ENCODE results near the gene GATA5. TPM values are rescaled to one million over a fixed set of nuclear protein-coding genes. Genes with fewer than 3 reads are reported as not detected.

Gene GATA5
- total RNA-seq, result not detected

- ChIA-PET CTCF (interaction anchor here (1.5 kb wide), 1 partner anchor 129 kb away, joined by 3 read pairs; no protein-coding TSS in a partner anchor), POLR2A (no interaction called here)
Observed at GRCh38 chr20:62475772-62476055, at the start of gene GATA5. Gene GATA5, minus strand, starts transcription at chr20:62475995. Its CDS starts 474 bp downstream, at chr20:62475521.

- ChIA-PET CTCF (no interaction called here), POLR2A (no interaction called here)
Observed at GRCh38 chr20:62525014-62525413, 49.2 kb upstream of the GATA5 start.

GRCh38 chr20:62524505-62524911 is 48.7 kb upstream of the GATA5 start:
- ChIA-PET POLR2A (no interaction called here), CTCF (no interaction called here)

- ChIA-PET POLR2A (no interaction called here), CTCF (no interaction called here)
Observed at GRCh38 chr20:62523473-62524203, 47.8 kb upstream of the GATA5 start.

- POLR2A ChIA-PET, result no interaction called here
- CTCF ChIA-PET, result interaction anchor here (1.6 kb wide), 1 partner anchor 23 kb away, joined by 6 read pairs; no protein-coding TSS in a partner anchor
Observed at GRCh38 chr20:62522748-62523396, 47.1 kb upstream of the GATA5 start.

- CTCF ChIA-PET, result no interaction called here
- POLR2A ChIA-PET, result no interaction called here
Observed at GRCh38 chr20:62519826-62520225, 44.0 kb upstream of the GATA5 start.

GRCh38 chr20:62518911-62519310 is 43.1 kb upstream of the GATA5 start:
- CTCF ChIA-PET, result no interaction called here
- POLR2A ChIA-PET, result no interaction called here

GRCh38 chr20:62517901-62518610 is 42.3 kb upstream of the GATA5 start:
- POLR2A ChIA-PET, result no interaction called here
- CTCF ChIA-PET, result no interaction called here

- CTCF ChIA-PET, result no interaction called here
- POLR2A ChIA-PET, result no interaction called here
Observed at GRCh38 chr20:62517168-62517567, 41.4 kb upstream of the GATA5 start.

- CTCF ChIA-PET, result no interaction called here
- POLR2A ChIA-PET, result no interaction called here
Observed at GRCh38 chr20:62516338-62516737, 40.5 kb upstream of the GATA5 start.

- ChIA-PET POLR2A (no interaction called here), CTCF (no interaction called here)
Observed at GRCh38 chr20:62515826-62516225, 40.0 kb upstream of the GATA5 start.

GRCh38 chr20:62515280-62515679 is 39.5 kb upstream of the GATA5 start:
- ChIA-PET CTCF (no interaction called here), POLR2A (no interaction called here)

- ChIA-PET POLR2A (no interaction called here), CTCF (no interaction called here)
Observed at GRCh38 chr20:62513991-62514390, 38.2 kb upstream of the GATA5 start.

- ChIA-PET POLR2A (no interaction called here), CTCF (interaction anchor here (0.7 to 1.1 kb wide), 2 partner anchors 102 to 297 kb away, joined by 3 to 4 read pairs; no protein-coding TSS in a partner anchor)
Observed at GRCh38 chr20:62511915-62512610, 36.3 kb upstream of the GATA5 start.

GRCh38 chr20:62511300-62511914 is 35.6 kb upstream of the GATA5 start:
- CTCF ChIA-PET, result no interaction called here
- POLR2A ChIA-PET, result no interaction called here

- POLR2A ChIA-PET, result no interaction called here
Observed at GRCh38 chr20:62508641-62509051, 32.9 kb upstream of the GATA5 start.

GRCh38 chr20:62507991-62508640 is 32.3 kb upstream of the GATA5 start:
- CTCF ChIA-PET, result no interaction called here
- POLR2A ChIA-PET, result no interaction called here

More at GRCh38 chr20:62508641-62509051, 32.9 kb upstream of the GATA5 start:
- CTCF ChIA-PET, result no interaction called here

GRCh38 chr20:62507323-62507722 is 31.5 kb upstream of the GATA5 start:
- CTCF ChIA-PET, result no interaction called here
- POLR2A ChIA-PET, result no interaction called here

- POLR2A ChIA-PET, result no interaction called here
- CTCF ChIA-PET, result no interaction called here
Observed at GRCh38 chr20:62506791-62507190, 31.0 kb upstream of the GATA5 start.

GRCh38 chr20:62506087-62506486 is 30.3 kb upstream of the GATA5 start:
- POLR2A ChIA-PET, result no interaction called here
- CTCF ChIA-PET, result no interaction called here

All from activated CD8-positive, alpha-beta memory T cell treated with anti-CD3 and anti-CD28 coated beads for 36 hours (primary cell).